IPS DF 4.7 (cell line): ENCODE results near the gene CD47.

ENCODE experiments used
- DNase-seq: peaks from one replicate; pipeline ENCODE4 v3.0.0-alpha.2; 2013; ENCODE audit warnings: low spot score; ENCODE audit errors: extremely low read depth

The CD47 gene

DNA sequence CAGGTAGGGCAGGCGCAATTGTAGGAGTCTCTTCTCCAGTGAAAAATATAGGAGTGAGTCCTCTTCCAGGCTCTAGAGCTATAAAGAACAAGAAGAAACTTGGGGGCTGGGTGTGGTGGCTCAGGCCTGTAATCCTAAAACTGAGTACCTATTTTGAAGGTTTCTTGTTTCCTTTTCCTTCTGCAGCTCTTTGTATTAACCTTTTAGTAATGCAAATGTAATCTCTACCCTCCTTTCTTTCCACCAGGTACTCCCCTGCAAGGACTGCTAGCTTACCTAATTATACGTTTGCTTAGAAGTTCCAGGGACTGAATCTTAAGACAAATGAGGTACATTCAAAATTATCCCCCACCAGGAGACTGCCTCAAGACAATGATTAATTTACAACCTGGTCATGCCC lies 75.9 kb downstream of the CD47 start:
- no peak for DNase-seq

GRCh38 chr3:108013141-108014055 lies 77.4 kb downstream of the CD47 start:
- DNase-seq = no peak

DNA sequence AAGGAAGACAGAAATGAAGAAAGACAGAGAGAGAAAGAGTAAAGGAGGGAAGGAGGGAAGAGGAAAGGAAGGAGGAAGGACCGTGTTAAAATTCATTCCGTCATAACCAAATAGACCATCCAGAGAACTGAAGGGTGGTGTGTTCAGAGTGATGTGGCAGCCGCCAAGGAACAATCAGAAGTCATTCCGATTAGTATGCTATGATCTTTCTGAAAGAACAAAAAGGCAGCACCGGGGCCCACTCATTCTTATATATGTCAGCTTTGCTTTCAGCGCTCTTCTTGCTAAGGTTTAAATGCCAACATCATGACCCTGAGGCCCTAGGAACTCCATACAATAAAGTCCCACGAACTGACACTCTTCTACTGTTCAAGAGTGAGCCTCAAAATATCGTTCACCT lies 78.5 kb downstream of the CD47 start:
- DNase-seq = no peak

GRCh38 chr3:108011616-108012015 lies 79.2 kb downstream of the CD47 start:
- no peak for DNase-seq

DNA sequence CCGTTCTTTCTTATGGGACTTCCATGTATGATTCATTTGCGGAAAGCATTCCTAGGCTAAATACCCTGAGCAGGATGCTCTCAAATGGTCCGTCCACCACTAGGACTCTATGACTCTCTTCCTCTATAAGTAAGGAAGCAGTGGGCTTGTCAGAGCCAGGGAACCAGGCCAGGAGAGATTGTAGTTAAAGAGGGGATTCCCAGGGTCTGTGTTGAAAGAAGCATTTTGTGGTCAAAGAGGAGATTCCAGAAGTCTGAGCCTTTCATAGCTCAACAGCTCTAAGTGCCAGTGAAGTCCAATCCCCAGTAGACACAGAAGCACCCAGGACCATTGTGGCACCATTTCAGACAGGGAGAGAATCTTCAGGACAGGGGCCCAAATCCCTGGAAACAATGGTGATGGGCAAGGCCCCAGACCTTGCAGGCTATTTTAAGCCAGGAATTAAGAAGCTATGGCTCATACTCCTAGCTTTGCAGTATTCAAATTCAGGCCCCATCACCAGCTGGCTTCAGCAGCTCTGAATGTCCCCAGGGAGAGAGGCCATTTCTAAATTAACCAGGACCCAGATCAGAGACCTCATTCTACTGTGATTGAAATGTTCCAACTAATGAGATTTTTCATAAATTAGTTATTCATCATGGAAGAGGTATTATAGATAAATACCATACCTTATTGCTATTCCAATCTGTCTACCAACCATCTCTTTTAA lies 81.7 kb downstream of the CD47 start:
- DNase-seq = no peak

DNA sequence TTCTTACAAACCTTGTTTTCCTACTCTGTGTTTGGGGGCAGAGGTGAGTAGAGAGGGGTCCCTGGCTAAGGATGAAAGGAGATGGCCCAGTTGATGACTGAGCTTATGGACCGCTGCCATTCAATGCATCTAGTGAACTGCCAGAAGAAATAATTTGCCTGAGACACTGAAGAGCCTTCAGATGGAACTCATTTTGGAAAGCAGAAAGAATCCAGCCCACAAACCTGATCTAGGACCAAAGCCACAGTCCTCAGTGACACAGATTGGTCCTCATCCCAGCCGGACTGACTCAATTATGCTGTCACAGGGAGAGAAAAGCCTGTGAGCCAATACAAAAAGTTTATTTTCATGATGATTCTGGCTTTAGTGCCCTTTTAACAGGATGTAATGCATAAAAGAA lies 82.7 kb downstream of the CD47 start:
- DNase-seq = no peak

DNA sequence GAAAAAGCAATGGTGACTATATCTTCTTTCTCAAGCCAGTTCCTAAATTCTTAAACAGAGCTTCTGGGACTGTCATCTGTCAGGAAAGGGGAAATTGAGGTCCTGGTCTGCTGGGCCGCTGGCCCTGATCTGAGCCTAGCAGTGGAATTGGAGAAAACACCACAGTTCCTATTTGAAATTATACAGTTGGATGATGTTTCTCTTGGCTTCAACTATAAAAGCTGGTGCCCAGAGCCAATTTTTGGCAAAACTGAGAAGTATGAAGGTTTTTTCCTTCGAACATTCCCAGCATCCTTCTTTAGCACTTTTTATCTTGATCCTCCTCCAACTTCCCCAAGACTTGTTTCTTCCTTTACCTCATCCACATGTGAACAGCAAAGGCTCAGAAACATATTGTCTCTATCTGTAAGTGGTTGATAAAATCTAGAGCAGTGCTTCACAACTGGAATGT lies 83.9 kb downstream of the CD47 start:
- DNase-seq = no peak

DNA sequence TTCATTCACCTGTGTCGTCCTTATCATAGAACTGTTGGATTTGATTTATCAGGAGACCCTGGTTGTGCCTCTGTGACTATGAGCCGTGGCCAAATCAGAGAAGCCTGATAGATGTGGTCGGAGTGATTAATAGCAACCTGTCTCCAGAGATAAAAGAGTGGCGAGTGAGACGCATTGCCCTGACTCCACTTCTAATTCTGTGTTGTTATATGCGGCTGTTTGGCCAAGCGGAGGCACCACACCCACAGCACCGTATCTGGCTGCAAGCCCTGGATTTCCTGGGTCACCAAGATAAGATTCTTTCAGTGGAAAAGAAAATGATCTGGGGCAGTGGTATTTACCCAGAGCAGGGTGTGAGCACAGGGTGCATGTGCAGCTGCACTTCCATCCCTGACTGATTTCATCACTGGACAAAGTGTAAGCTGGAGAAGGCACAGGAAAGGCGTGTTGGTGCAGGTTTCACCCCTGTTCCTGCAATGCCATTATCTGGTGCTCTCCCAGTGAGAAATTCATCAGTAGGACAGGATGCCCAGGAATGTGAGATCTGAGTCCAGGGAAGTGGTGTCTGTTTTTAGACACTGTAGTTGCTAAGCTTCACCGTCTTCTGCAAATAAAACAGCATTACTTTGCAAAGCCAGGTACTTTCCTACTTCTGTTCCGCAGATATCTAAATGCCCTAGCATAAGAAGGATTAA lies 84.6 kb downstream of the CD47 start:
- no peak for DNase-seq

GRCh38 chr3:108004647-108005046 lies 86.2 kb downstream of the CD47 start:
- DNase-seq = no peak

DNA sequence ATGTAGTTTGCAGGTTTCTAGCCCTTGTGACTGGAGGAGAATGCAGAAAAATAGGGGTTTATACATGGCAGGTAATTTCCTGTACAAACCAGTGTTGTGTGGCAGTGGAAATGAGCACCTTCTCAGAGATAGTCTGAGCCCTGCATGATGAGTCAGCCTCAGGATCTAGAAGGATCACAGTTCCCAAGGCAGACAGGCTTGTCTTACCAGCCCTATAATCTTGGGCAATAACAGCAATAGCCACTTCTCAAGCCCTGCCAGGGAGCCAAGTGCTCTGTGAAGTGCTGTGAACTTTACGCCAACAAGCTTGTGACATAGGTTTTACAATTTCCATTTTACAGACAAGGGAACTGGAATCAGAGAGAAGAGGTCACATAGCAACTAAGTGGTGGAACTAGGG lies 89.4 kb downstream of the CD47 start:
- DNase-seq = no peak

DNA sequence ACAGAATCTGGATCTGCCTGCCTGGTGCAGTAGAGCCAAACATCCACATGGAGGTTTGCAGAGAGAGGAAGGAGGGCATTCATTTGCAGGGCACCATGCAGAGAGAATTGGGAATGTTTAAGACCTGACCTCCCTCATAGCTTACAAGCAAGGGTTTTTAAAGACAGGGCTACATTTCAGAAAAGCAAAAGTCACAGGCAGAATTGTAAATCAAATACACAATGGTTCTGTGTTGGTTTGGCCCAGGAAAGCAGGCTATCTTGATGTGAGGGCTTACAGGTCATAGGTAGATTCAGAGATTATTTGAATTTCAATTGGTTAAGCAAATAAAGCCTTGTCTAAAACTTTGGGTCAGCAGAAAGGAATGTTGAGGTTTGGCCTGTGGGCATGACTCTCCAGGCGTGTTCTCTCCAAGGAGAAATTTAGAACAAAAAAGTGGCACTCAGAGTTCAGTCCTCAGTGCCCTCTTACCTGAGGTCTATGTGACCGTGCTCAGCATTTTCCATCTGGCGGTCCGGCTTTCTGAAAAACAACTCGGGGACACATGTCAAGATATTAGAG lies 91.5 kb downstream of the CD47 start:
- peak; percentile 51 for DNase-seq

GRCh38 chr3:107997671-107998070 lies 93.2 kb downstream of the CD47 start:
- no peak for DNase-seq

- no peak for DNase-seq
These were observed 95.0 kb downstream of the CD47 start for GRCh38 chr3:107995823-107996222.

DNA sequence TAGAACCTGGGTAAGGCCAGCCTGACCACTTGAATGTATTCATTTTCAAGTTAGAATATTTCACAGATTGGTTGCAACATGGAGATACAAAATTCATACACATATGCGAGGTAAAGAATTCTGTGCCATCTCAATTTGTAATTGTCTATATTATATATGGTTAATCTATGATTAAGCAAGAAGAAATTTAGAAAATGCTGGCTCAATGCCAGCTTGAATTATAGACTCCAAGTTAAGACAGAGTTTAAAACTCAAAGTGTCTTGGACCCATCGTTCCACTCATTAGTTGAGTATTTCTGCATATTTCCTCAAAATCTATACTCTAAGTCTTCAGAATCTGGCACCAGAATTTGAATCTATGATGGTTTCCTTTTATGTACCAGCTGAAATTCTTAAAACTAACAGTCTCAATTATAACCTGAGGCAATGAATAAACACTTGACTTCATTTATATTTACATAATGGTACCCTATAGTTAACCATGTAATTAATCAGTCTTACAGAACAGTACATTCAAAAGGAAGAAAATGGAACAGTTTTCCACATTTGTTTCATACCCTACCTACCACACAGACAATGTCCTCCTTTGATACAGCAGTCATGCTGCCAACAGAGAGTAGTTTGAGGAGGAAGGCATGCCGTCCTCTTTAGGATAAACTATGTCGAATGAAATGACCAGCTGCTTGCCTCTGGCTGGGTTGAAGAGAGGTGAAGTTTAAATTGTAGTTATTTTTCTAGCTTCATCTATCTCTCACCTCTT lies 95.7 kb downstream of the CD47 start:
- no peak for DNase-seq

DNA sequence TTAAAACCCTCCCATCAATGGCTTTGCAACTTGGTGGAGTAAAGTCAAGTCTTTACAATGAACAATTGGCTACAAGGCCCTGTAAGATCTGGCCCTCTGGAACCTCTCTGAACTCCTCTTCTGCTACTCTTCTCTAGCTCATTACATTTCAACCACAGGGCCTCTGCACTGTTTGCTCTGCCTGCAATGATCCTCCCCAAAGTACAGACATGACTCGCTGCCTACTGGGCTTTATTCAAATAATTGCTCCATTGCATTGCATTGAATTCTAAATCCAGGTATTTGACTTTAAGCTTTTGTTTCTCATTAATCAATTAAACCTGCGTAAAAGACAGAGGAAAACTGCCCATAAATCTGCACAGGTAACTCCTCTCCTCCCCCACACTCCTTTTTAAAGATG lies 96.7 kb downstream of the CD47 start:
- DNase-seq = no peak

DNA sequence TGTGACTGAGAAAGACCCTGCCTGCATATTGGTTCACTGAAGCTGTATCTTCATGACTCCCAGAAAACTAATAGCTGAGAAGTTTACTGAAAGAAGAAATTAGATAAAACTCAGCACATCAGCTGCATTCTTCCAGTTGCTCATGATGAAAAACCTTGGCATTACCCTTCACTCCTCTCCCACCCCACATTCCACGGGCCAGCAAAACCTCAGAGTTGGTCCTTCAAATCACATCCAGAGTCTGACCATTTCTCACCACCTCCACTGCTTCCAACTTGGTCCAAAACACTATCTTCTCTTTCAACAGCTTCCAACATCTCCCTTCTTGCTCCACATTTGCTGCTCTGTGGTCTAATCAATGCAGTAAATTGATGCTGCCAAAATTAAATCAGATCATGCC lies 97.1 kb downstream of the CD47 start:
- DNase-seq = no peak
